NCI-H128 (cell line): Measurements from ENCODE around the gene RBM10.

Experiments
- DNase-seq: peaks from one replicate; lab custom pipeline; 2025; ENCODE audit not compliant: unreplicated experiment; lab: John Stamatoyannopoulos, UW

Gene RBM10

DNA sequence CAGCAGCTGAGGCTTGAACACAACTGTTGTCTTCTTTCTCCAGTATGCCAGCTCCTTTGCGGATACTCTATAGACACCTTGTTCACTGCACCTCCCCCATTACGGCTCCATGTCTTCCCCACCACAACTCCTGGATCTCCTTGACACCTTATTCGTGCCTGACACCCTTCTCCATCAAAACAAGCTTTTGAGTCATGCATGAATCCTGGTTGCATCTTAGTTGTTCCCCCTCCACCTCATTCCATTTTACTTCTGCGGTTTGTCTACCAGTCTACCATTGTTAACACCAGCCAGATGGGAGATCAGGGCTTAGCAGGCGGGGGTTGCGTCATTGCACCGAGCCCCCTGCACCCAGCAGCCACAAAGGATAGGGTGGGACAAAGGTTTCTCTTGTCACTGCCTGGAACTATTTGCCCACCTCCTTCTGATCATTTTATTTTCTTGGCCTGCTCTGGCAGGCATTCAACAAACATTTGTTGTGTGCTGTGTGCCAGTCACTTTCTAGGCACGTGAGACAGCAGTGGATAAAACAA, 71.4 kb downstream of the RBM10 start:
- no peak for DNase-seq

DNA sequence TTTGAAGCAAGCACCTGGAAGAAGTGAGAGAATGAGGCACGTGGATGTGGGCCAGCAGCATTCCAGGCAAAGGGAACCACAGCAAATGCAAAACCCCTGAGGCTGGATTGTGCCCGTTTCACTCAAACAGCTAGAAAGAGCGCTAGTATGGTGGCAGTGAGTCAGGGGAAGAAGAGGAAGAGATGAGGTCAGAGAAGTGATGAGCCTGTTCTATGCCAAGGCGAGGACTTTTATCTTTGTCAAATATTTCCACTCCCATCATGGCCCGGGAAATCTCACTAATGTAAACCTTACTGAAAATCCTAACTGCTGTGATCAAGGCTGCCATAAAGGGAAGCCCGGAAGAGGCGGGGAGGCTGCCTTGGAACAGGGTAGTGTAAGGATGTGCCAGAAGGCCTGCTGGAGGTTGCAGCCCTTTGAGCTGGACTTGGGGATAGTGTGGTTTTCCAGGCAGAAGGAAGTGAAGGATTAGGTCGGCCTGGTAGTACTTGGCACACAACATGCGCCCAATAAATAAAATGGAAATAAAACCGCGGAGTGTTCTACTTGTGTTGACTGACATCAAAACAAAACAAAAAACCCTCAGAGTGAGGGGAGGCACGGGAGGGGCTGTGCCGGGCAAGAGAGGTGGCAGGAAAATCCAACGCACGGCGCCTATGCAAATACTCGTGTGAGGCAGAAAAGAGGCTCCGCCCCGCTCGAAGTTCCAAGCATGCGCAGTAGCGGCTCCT, 72.3 kb downstream of the RBM10 start:
- DNase-seq: no peak

DNA sequence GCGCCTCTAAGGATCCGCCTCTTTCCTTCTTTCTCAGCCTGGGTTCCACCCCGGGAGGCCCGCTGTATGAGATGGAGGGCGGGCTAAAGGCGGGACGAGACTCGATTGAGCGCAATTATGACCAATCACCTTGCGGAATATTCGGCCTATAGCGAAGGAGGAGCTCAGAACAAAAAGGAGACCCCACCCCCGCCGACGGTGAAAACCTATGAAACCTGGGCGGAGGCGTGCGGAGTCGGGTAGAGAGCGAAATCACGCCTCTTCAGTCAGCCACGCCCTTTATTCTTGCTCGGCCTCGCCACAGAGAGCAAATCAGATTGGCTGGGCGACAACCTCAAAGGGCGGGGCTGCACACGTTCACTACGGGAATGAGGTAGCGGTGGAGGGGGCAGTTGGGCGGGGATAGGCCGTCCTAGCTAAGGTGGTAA, 72.8 kb downstream of the RBM10 start:
- DNase-seq: peak; percentile 96

DNA sequence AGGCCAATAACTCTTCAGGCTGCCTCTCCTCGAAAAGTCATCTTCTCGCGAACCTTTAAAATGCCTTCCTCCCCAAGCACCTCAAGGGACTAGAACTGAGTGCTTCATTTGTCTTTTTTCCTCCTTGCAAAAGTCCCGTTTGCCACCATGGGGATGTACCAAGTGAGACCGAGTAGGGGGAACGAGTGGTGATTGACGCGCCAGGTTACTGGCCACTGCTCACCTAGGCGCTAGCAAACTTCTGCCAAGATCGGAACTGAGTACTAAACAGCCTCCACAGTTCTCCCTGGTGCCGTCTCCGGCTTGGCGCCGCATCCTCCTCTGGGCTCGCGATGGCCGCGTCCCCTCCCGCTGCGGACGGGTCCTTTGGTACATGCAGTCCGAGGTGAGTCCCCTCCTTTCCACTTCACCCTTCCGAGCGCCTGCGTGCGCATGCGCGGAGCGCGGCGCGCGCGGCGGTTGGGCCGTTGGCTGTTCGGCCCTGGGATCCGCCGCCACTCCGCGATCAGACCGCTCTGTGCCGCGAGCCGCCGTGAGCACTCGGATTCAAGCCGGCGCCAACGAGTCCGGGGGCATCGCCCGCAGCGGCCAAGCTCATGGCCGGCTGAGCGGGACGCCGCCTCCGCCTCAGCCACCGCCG, 73.4 kb downstream of the RBM10 start, which contains the start of gene CDK16:
Gene CDK16, plus strand, starts transcription at position 402 of the 640 bp plus-strand sequence. CDS start 4,877 bp downstream, outside the sequence.
- DNase-seq: peak; percentile 67

DNA sequence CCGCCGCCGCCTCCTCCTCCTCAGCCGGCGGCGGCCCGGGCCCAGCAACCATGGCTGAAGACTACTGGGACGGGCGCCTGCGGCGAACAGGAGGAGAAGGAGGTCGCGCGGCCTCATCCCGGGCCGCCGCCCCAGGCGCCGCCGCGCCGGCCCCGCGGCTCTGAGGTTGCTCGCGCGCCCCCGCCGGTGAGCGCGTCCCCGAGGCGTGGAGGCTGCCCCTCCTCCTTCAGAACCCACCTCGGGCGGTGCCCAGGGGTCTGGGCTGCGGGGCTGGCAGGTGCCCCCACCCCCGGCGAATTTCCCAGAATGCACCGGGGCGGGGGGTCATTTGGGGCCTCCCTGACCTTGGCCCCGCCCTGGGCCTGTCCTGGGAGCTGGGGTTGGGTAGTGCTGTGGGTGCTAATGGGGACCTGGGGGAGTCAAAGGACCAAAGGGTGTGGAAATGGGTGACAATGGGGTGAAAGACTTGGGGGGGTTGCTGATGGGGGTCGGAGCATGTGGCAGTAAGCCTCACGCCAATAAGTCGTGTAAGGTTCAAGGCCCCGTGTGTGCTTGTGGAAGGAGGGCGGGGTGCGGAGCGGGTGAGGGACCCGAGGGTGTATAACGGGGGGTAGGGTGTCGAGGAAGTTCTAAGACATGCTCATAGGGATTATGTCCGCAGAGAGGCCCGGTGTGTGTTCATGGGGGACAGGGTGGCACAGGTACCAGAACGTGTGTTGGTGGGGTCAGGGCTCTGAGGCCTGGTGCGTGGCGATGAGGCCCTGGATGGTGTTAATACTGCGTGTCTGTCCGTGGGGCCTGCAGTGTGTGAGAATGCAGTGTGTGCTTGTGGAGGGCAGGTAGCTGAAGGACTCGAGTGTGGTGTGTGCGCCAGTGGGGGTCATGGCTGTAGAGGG, 74.1 kb downstream of the RBM10 start:
- no peak for DNase-seq

DNA sequence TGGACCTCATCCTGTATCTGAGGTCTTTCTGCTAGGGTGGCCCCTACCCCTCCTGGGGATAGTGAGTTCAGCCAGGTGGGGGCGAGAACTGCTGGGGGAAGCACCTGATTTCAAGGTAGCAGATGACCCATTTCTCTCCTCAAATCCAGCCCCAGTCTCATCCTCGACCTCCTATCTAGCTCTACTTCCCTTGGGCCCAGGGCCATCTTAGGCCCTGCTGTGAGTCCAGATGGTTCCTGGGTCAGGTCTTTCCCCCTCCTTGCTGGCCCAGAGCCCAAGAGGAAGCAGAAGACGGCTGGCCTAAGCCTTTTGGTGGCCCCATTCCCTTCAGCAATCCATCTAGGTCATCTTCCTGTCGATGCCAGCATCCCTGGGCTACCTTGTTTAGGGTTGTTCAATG, 76.7 kb downstream of the RBM10 start:
- no peak for DNase-seq

DNA sequence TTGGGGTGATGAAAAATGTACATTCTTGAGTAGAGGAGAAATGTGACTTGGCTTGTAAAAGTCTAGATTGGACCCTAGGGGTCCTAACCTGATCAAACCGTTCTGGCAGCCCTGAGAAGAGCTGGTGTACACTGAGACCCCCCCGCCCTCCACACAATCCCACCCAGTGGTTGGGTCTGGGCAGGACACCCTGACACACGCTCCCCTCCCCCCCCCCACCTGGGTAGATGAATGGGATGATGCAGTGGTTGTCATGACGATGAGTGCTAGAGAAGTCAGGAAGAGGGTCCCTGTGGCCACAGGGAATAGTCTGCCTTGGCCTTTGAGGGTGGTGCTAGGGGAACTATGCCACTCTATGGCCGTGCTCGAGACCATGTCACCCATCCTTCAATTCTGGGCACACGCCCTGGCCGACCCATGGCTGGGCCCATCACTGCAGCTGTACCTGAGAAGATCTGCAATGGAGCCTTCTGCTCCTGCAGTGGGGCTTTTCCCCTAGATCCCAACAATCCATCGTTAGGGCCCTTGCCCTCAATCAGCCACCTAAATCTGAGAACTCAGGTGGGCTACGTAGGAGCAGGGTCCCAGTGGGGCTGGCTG, 77.8 kb downstream of the RBM10 start:
- no peak for DNase-seq

DNA sequence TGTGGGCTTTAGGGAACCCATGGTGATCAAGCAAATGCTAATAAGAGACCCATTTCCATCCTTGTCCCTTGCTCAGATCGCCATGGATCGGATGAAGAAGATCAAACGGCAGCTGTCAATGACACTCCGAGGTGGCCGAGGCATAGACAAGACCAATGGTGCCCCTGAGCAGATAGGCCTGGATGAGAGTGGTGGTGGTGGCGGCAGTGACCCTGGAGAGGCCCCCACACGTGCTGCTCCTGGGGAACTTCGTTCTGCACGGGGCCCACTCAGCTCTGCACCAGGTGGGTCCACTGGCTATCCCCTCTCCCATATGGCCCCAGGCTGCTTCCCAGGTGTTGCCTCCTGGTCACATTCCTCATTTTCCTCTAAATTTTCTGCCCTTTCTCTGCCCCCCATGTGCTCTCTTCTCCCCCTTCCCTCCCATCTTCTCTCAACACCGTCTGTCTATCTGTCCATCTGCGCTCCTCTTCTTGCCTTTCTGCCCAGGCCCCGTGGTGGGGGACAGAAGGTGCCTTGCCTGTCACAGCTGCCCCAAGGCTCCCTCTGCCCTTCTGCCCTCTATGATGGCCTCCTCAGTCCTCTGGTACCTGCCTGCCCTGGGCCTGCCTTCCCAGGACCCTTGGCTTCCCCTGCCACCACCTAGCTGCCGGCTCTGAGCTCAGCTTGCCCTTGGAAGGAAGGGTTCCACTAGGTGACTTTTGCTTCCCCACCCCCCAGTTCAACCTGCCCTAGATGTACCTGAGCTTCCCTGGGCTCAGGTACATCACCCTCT, 78.6 kb downstream of the RBM10 start:
- no peak for DNase-seq

DNA sequence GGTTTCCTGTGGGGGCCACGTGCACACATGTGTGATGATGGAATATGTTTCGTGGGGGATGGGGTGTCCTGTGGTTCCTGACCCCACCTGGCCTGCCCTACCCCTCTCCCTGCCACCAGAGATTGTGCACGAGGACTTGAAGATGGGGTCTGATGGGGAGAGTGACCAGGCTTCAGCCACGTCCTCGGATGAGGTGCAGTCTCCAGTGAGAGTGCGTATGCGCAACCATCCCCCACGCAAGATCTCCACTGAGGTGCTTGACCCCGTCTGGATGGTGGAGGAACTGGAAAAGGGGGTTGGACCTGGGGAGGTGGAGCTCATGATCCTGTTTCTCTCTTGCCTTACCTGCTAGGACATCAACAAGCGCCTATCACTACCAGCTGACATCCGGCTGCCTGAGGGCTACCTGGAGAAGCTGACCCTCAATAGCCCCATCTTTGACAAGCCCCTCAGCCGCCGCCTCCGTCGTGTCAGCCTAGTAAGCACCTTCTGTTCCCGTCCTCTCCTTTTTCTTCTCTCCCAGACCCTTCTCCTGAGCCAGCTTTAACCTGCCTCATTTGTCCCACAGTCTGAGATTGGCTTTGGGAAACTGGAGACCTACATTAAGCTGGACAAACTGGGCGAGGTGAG, 79.4 kb downstream of the RBM10 start:
- DNase-seq: no peak

DNA sequence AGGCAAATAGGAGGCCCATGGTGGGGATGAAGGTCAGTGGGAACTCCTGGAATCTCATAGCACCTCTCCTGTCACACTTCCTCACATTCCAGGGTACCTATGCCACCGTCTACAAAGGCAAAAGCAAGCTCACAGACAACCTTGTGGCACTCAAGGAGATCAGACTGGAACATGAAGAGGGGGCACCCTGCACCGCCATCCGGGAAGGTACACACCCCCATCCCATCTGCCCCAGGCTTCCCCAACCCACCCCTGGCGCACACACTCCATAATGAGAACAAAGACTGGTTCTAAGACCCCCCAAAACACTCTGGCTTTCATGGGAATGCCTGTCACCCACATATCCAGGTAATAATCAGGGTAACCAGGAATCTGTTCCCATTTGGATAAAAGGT, 79.9 kb downstream of the RBM10 start:
- no peak for DNase-seq

DNA sequence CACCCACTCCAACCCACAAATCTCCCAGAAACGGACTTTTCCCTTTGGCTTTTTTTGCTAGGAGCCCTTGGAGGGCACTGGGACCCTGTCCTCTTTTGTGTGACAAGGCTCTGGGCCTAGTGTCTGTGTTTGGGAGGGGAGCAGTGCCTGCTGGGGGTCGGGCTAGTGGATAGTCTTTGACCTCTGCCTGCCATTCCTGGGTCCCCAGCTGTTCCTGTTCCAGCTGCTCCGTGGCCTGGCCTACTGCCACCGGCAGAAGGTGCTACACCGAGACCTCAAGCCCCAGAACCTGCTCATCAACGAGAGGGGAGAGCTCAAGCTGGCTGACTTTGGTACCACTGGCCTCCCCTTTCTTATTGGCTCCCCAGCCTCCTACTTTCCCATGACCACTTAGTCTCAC, 81.0 kb downstream of the RBM10 start:
- no peak for DNase-seq

DNA sequence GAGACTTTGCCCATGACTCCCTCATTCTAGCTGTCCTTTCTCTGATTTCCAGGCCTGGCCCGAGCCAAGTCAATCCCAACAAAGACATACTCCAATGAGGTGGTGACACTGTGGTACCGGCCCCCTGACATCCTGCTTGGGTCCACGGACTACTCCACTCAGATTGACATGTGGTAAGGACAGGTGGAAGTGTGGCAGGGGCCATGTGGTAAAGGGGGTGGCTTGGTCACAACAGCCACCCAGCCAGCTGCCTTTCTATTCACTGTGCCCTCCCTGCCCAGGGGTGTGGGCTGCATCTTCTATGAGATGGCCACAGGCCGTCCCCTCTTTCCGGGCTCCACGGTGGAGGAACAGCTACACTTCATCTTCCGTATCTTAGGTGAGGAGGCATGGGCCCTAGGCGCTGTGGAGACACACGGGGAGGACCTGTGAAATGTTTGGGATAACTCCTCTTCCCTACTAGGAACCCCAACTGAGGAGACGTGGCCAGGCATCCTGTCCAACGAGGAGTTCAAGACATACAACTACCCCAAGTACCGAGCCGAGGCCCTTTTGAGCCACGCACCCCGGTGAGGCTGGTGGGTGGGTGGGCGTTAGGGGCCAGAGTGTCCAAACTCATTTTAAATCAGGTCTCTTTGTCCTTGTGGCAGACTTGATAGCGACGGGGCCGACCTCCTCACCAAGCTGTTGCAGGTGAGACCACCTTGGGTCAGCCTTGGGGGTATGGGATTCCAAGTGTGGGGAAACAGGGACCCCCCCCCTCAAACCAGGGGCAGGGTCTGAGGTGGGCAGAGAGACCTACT, 81.7 kb downstream of the RBM10 start:
- DNase-seq: no peak

DNA sequence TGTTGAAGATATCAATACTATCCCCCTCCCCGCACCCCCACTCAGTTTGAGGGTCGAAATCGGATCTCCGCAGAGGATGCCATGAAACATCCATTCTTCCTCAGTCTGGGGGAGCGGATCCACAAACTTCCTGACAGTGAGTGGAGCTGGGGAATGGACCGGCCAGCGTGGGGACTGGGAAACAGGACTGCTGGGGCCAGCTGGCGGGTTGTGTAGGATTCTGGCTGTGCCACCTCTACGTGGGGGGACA, 82.2 kb downstream of the RBM10 start:
- no peak for DNase-seq

DNA sequence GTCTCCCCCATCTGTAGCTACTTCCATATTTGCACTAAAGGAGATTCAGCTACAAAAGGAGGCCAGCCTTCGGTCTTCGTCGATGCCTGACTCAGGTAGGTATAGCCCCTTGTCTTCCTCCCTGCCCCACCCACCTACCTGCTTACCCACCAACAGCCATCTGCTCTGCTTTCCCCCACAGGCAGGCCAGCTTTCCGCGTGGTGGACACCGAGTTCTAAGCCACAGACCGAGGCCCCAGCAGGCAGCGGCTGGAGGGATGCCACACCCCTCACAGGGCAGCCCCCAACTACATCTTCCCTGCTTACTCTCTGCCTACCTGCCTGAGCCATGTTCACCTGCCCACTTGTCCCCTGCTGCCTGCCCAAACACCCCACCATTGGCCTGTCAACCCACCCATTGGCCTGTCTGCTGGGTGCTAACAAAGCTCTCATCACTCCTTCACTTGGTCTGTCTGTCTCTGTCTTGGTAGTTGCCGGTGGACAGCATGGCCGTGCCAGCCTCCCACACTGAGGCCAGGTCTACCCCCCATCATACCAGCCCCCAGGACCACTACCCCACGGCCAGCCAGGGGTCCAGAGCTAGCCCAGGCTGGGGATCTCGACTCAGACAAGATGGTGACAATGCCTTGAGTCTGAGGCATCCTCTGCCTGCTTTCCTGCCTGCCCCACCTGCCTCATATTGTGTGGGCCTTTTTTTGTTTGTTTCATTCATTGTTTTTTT, 83.7 kb downstream of the RBM10 start:
- DNase-seq: no peak

DNA sequence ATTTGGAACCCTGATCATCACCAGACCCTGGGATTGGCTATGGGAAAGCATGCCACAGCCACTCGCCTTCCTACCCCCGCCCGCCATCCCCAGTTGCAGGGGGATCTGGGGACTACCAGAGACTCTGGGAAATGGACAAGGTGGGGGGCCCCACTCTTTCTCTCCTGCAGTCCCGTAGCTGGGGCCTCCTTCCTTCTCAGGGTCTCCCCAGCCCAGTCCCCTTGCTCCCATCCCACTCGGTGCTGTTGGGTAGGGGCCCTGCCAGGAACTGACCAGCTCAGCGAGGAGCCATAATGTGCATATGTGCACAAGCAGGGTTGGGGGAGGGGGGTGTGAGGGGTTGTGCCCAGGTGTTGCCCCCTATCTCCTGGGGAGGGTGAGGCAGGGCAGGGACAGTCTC, 84.4 kb downstream of the RBM10 start:
- no peak for DNase-seq

DNA sequence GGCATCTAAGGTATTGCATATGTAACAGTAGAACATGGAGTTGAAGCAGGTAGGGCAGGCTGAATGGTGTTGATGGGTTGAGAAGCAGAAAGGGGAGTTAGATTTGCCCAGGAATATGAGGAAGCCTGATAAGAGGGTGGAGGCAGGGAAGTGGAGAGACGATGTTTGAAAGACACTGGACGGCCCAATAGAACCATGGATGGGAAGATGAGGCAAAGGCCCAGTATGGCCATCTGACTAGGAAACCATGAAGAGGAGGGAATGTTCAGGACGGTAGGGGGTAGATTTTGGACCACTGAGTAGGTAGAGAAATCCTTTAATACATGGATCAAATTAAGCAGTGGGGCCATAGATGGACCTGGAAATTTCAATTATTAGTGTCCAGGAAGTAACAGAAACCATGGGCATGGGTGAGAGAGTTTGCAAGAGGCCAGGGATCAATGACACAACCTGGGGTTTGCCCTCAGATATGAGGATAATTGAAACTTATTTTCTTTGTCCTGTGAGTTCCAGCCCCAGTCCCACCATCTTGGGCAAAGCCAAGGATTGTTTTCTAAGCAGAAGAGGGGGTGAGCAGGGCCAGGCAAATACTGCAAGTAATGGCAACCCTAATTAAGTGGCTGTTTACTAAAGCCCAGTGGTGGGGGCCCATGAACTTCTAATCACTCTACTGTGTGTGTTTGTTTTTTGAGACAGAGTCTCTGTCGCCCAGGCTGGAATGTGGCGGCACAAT, 85.3 kb downstream of the RBM10 start:
- DNase-seq: no peak

DNA sequence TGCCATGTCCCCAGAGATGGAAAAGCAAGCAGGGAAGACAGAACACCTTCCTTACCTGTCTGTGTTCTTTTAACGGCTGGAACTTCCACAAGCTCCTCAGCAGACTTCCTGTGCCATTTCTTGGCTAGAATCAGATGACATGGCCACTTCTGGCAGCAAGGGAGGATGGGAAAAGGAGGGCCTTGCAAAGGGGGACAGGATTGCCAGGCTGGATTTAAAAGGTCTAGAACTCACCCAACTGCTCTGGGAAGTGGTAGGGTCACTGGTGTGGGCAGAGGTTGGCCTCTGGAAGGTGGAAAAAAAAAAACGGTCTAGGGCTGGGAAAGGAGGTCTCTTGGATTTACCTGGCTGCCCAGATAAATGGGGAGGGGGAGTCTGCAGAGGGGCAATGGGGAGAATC, 86.1 kb downstream of the RBM10 start:
- no peak for DNase-seq

DNA sequence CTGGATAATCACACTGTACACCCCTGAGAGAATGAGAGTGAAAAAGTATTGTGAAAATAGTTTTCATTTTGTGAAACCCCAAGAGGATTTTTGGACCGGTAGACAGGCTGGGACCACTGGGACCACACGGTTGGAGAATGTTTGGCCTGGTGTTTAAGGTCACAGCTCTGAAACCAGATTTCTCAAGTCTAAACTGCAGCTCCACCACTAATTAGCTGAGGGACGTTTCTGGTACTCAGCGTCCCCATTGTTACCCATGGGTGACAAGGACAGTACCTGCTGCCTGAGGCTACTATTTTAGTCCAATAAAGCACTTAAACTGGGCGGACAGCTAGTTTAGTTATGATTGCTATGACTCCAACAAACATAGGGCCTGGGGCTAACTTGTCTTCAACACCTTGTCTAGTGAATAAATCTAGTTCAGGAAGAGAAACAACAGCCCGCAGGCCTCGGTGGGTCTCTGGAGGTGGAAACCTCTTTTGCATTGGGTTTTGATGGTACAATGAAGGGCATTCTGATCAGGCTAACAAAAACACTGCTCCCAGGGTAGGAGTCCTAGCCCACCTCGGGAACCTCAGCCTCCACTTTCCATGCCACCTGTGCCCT, 87.3 kb downstream of the RBM10 start:
- DNase-seq: no peak
